Gastroesophageal sphincter (tissue), 3 donors: ENCODE results near the gene ANKRD18B.

Experiments
- CTCF ChIP-seq, 4 experiments: fragments of 200-600 bp in 2 of 4; fragments of 450-650 bp in 2 of 4; sonication (generic) in 1 of 4; IDR thresholded peaks; one replicate each; pipeline ENCODE4 v1.5.1; 2017 to 2019; ENCODE audit warnings: antibody characterized with exemption in 4 of 4, mild to moderate bottlenecking in 2 of 4, moderate library complexity in 2 of 4
- POLR2A ChIP-seq, 2 donors: fragments of 450-650 bp; IDR thresholded peaks; one replicate each; pipeline ENCODE4 v1.6.1; 2017; ENCODE audit warnings: antibody characterized with exemption in 2 of 2, mild to moderate bottlenecking in 2 of 2, moderate library complexity in 1 of 2

- TF ChIP-seq POLR2A (IDR thresholded peaks at IDR 0.05) (no peak), CTCF (IDR thresholded peaks at IDR 0.05) (no peak)
Measured at GRCh38 chr9:33476503-33476902, 47.5 kb upstream of the ANKRD18B start.
